Activated CD8-positive, alpha-beta memory T cell treated with anti-CD3 and anti-CD28 coated beads for 48 hours (primary cell): ENCODE data around the gene ACTL10.

Experiments
- DNase-seq, 3 experiments: peaks; one replicate each; pipeline ENCODE4 v3.0.0-alpha.2; 2020; ENCODE audit warnings: low read depth in 2 of 3, low spot score in 2 of 3

ACTL10 gene

DNA sequence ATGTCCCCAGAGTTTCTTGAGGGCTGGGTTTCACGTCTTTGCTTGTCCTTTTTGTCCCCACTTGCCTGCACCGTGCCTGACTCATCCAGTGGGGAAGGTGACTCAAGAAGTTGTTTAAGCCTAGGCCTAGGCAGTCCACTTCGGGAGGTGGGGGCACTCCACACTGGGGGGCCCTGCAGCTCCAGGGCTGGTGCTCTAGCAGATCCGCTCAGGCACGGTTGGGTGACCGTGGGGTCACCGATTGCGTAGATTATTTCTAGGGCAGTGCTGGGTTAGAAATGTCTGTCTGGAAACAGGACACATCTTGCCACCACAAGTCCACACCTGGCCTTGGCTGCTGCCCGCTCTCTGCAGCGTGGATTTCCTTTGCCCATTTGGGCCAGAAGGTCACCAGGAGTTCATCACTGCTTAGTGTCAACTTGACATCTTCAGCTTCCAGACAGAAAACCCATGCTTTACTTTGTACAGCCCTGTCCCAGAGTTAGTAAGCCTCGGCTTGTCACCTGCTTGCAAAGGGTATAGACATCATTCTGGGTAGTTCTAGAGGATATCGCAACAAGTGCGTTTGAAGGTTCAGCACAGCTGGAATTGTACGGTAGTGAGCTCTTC lies 18.2 kb upstream of the ACTL10 start:
- no peak for DNase-seq

DNA sequence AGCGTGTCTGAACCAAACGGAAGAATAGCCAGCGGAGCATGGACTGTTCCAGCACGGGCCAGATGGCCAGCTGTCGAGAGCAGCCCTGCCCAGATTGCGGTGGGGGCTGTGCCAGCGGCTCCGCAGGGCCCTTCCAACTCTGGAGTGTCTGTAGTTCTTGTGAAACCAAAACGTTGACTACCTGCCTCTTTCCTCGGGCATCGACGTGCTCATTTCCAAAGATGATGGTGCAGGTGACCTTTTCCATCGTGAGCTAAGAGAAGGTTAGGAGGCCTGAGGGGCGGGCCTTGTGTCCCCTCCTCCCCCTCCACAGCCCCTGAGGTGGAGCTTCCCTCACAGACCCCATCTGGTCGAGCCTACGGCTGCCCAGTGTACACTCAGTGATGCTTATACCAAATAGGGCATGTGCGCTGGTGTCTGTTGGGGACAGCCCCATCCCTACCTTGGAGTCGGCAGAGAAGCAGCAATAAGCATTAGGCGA lies 17.5 kb upstream of the ACTL10 start:
- no peak for DNase-seq

DNA sequence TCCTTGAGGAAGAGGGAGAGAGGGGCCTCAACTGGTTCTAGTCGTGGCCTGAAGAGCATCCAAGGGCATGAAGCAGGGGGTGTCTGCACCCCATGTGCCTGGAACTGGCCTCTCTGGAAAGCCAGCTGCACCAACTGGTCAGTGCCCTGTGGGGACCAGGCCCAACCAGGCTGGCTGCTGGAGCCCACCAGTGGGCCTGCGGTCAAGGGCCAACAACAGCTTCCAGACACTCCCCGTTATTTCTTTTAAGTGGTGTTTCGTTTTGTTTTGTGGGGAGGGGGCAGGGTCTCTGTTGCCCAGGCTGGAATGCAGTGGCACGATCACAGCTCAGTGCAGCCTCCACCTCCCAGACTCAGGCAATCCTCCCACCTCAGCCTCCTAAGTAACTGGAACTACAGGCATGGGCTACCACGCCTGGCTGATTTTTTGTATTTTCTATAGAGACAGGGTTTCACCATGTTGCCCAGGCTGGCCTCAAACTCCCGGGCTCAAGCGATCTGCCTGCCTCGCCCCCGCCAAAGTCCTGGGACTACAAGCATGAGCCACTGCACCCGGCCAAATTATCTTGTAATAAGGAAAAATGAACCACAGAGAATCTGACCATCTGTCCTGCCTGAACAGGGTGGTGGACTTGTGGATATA lies 16.5 kb upstream of the ACTL10 start:
- no peak for DNase-seq

DNA sequence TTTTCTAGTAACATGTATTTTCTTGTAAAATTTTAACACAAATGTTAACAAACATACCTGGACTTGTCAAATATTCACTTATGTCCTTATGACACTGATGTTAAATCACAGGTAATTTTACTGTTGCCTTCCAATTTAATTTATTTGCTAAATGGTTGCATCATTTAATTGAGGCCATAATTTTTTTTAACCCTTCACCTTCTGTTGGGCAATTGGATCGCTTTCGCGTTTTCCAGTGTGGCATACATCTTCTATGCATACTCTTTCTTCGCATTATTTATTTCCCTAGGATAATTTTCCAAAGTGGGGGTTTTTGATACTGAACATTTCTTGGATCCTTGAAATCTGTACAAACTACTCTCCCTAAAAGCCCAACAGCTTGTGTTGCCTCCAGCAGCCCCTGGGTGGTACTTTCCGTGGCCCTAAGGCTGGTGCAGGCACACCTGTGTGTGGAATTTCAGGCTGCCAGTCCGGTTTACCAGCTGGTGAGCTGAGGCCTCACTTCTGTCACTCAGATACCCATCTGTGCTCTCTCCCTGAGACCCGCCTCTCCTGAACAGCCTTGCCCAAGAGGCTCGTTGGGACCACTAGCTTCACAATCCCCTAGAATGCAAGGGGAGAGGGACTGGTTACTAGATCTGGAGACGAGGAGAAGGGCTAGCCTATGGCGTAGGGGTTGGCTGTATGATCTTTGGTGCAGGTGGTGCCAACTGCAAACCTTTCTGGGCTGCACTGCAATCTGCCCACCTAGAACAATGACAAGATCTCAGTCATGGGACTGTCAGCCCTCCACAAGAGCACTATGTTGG lies 15.8 kb upstream of the ACTL10 start:
- DNase-seq: no peak

DNA sequence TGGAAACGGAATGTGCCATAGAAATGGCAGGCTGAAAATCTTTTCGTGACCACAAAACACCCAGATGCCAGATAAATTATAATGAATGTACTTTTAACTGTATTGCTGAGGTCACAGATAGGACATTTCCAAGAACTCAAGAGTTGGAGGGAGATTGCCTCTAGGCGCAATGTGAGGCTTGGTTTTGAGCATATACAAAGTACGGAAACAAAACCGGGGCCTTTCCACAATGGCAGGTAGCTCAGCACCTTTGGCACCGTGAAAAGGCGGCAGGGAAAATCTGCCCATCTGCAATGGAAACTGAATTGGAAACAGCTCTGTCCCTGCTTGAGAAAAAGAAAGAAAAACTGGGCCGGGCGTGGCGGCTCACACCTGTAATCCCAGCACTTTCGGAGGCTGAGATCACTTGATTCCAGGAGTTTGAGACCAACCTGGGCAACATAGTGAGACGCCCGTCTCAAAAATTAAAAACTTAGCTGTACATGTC lies 15.1 kb upstream of the ACTL10 start:
- DNase-seq: no peak

DNA sequence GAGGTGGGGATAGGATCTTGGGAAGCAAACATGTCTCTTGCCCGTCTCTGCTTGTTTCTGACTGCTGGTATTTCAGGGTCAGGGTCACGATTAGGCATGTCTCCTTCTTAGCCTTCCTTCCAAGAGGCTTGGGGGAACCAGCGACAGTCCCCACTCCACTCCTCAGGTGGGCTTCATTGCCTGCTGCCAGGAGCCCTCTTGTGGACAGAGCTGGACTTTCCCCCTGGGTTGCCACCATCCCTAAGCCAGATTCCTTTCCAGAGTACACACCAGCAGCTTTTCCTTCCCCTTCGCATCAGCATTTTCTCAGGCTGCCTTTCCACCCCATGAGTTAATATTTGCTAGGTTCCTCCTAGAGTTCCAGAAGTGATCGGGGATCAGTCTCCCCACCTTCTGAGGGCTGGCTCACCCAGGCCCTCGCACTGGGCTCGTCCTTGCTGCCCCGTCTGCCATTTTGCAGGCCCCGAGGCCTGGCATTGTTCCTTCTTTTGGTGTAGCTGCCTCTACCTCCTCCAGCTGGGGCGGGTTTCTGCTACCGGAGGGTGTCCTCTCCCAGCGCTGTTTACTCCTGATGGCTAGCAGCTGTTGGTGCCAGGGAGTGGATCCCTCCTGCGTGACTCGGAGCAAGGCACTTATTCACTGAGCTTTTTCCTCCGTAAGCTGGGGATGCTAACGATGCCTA lies 13.4 kb upstream of the ACTL10 start:
- DNase-seq: no peak

DNA sequence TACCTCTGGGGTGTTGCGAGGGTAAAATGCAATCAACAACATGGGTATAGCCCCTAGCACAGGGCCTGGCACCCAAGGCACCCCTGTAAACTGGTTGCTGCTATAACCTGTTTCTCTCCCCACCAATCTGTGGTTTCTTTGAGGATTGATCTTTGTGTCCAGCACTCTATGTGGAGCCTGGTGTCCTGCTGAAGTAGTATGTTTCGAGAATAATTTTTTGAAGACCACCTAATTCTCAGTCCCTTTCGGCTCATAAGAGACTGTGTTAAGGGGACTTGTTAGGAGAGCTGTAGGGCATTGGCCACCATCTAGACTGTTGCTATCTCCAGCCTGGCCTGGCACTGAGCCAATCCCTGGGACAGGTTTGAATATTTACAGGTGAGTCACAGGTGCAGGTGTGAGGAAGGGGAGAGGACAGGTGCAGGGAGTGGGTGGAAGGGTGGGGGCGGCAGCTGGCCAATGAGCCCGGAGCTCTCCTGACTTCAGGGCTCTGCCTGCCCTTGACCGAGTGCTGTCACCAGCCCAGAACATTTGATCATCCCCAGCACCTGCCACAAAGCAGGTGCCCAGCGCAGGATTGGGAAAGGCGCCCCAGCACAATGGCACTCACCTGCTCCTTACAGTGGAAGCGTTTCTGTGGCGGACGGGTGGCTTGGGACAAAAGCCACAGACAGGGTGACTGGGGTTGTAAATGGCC lies 12.7 kb upstream of the ACTL10 start:
- DNase-seq: no peak

DNA sequence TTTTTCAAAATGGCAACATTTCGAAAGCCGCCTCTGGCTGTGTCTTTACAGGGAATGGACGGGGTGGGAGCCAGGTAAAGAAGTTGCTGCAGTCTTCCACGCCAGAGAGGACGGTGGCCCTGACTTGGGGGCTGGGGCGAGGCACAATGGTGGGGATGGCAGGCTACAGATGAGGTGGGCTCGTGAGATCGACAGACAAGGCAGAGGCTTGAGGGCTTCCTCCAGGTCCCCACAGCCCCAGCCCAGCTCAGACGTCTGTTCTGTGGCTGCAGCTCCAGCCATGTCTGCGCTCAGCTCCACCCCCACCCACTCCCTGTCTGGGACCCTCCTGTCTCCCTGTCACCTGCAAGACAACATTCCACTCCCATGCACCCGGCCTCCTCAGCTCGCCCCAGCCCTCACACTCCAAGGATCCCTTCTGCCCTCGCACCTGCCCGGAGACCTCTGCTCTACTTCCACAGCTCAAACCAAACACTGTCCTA lies 12.0 kb upstream of the ACTL10 start:
- no peak for DNase-seq

DNA sequence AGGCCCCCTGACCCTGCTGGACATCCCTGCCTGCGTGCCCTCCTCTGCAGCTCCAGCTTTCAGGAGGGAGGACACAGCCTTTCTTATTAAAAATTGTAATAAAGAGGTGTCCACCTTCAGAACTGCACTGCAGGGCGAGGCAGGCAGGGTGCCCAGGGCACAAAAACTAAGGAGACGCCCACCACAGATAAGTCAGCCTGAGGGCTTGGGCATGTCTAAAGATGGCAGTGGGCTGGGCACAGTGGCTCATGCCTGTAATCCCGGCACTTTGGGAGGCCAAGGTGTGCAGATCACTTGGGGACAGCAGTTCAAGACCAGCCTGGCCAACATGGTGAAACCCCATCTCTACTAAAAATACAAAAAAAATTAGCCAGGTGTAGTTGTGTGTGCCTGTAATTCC lies 11.6 kb upstream of the ACTL10 start:
- no peak for DNase-seq

DNA sequence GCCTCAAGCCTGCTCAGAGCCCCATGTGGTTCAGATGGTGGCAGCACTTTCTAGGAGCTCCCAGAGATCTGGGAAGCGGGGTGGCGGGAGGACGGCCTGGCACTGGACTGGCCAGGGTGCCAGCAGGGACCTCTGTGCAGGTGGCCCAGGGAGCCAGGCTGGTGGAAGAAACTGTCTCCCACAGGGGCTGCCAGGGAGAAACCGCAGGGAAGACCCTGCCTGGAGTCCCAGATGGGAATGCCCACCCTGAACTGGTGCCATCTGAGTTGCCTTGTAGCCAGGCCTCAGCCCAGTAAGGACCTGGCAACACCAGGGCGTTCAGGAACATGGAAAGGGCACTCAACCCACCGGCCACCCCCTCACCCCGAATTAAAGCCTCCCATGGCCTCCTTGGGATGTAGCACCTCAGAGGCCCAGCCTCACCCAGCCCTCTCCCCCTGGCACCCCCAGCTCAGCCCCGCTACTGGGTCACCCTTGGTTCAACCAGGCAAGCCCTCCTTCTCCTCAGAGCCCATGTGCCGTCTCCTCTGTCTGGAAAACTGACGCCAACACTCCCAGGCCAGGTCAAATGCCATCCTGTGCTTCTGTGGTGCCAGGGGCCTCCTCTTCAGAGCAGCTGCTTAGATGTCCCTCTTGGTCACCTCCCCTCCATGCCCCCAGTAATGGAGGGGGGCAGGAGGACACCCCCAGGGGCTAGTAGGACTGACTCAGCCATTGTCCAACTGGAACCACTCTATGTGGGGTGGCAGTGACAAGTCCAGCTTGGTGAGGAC lies 10.5 kb upstream of the ACTL10 start:
- DNase-seq: no peak

DNA sequence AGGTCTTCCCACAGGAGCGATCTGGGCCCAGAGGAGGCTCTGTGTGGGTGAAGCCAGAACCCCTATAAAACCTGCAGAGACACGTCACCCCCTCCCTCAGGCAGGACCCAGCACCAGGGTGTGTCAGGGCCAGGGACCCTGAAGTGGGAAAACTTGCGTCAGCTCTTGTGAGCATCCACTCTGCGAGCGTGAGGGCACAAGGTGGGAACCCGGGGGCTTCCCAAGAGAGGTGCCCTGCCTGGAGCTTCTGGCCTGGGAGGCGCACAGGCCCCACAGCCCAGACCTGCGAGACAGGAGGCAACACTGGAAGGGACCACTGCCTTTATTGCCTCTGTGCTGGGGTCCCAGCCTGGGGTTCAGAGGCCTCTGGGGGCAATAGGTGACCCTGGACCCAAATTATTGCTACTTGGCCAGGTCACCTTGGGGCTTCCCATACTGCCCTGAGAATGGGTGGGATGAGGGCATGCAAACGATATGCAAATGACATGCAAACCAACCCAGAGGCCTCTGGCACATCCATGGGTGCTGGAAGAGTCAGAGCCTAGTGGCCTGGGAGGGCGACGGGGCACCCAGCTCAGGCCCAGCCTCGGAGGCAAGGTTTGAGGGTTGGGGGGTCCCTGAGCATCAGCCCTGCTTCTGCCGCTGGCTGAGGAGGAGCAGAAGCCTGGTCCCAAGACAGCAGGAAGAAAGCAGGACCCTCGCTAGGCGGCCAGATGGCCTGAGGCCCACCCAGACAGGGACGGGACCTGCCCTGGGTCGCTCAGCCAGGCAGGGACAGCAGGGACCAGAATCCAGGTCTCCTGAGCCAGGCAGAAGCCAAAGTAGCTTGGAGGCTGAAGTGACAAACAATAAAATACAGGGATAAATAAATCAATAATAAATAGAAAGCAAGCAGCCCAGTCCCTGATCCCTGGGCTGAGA lies 9.7 kb upstream of the ACTL10 start:
- DNase-seq: no peak

DNA sequence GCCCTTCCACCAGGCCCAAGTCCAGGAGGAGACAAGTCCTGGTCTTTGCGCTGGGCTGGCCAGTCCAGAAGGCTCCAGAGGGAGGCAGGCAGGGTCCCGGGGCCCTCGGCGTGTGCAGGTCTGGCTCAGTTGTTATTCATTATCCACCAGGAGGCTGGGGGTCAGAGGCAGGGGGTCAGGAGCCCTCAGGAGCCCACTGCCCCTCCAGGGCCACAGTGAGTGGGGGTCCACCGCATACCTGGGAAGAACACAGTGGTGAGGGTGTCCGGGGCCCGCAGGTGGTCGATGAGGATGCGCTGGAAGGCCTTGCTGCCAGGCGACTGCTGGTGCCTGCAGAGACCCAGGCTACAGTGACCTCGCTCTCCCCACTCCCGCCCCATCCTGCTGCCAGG lies 9.0 kb upstream of the ACTL10 start:
- DNase-seq: no peak

DNA sequence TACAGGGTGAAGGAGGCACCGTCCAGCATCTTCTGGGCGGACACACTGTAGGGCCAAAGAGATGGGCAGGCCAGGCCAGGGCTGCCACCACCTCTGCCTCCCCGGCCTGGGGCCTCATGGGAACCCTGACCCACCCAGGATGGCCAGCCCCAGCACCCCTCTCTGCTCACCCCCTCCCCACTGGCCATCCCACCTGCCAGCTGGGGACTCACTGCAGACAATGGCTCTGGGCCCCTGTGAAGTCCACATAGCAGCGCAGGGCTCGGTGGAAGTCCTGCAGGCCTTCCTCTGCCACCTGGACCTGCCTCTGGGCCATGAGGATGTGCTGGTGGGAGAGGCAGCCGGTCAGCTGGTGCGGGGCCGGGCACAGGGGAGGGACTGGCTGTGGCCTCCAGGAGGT lies 8.2 kb upstream of the ACTL10 start:
- no peak for DNase-seq

DNA sequence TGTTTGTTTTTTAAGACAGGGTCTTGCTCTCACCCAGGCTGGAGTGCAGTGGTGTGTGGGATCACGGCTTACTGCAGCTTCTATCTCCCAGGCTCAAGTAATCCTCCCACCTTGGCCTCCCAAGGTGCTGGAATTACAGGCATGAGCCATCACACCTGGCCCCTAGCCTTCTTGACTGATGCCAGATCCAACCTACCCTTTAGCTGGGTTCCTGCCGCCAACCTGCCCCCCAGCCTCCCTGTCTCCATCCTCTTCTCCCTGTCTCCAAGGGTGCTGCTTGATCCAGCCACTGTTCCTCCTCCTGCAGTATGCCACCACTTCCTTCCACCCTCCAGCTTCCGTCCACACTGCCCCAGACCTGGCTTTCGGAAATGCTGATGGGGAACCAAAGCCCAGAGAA lies 7.8 kb upstream of the ACTL10 start:
- no peak for DNase-seq

DNA sequence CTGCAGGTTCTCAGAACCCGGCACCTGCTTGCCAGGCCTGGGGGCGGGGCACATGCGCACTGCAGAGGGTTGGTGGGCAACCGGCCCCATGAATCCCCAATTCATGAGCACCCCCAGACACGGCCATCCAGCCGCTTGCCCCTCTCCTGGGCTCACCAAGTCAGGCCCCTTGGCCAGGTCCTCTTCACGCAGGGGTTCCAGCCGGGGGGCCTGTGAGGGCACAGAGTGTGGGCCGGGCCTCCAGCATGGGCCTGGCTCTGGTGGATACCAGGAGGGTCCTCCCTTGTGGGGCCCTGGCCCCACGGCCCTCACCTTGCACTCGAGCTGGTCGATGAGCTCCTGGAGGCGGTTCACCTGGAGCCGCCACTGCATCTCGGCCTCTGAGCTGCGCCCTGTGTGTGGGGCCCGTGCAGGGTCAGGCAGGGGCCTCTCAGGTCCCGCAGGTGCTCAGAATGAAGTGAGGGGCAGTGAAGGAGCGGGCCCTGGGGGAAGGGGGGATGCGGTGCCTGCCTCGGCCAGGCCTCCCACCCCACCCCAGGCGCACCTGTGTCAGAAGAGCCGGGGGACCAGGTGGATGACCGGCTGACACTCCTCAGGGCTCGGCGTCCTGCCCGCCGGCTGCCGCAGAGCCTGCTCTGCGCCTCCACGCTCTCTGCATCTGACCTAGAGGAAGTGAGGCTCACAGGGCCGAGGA lies 7.3 kb upstream of the ACTL10 start:
- no peak for DNase-seq

DNA sequence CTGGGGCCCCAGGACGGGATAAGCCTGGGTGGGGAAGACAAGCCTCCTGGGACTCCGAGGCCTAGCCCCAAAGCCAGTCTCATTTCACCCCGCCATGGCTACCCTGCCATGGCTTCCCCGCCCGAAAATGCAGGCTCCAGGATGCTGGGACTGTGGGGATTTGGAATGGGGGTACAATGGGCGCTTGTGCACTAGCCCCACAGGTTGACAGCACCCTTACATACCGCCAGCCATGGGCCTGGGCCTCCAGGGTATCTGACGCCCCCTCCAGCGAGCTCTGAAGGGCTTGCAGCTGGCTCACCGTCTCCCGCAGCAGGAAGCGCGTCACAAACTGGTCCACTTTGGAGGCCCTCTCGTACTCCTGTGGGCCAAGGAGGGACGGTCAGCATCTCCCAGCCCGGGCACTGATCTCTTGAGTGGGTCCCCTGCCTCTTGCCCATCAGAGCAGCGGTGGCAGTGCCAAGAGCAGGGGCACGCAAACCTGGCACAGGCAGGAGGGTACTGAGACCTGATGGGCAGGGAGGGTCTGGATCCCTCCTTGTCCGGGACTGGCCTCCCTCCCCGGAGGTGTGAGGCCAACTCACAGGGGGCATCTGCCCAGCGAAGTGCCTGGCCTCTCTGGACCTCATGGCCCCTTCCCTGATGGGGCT lies 6.6 kb upstream of the ACTL10 start:
- no peak for DNase-seq

DNA sequence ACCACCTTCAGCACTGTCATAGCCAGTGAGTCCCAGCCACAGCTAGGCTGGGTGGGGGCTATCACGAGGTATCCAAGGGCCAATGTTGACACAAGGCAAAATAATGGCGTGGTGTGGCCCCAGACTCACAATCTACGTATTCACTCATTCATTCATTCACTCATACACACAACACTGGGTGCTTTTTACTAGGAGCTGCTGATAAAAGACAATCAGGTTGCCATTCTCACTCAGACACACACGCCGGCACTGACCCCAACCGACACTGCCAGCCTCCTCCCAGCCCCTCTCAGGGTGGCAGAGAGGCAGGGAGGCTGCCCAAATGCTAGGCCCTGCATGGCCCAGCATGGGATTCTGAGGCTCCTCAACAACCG lies 6.1 kb upstream of the ACTL10 start:
- DNase-seq: no peak

DNA sequence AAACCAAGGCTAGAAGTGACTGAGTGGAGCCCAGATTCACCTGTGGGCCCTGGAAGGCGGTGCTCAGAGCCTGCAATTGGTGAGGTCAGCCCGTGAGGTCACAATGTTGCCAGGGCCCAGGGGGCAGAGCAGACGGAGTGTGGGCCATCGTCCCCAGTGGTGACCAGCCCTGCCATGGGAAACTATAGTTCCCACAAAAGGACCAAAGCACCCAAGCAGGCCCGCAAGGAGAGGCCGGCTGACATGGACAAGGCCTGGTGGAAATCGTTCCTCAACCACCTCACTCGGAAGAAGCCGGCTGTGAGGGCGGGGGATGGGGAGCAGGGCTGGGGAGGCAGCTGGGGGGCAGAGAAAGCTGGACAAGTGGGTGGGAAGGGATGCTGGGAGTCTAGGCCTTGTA lies 4.6 kb upstream of the ACTL10 start, which contains the start of gene C20orf144:
C20orf144 (plus strand) TSS at position 156 of the 400 bp plus-strand sequence; CDS start at position 175, 19 bp downstream.
- no peak for DNase-seq
